ENCODE results near the gene CIC.

The CIC gene

GRCh38 chr19:42242069-42242511 is 27.0 kb upstream of the CIC start:
- no peak for FAIRE-seq
- no peak for TF ChIP-seq SPI1 (IDR thresholded peaks at IDR 0.05; ENCODE audit: low read depth, low read length)
- TF ChIP-seq POU2F2 (IDR thresholded peaks at IDR 0.05; ENCODE audit: low read depth, low read length), result no peak
- TF ChIP-seq TAF1 (IDR thresholded peaks at IDR 0.05; ENCODE audit: low read depth, low read length), result no peak
- no peak for TF ChIP-seq PAX5 (IDR thresholded peaks at IDR 0.05; ENCODE audit: insufficient read depth, low read length, severe bottlenecking)
- no peak for TF ChIP-seq POLR2A (IDR thresholded peaks at IDR 0.05; ENCODE audit: low read depth, low read length)
- no peak for TF ChIP-seq POLR2AphosphoS5 (IDR thresholded peaks at IDR 0.05; ENCODE audit: low read depth, low read length)
- DNase-seq (ENCODE audit: insufficient read length, low spot score), result no peak

GRCh38 chr19:42242512-42243409 is 26.3 kb upstream of the CIC start, which contains the start of gene GSK3A:
GSK3A (minus strand) TSS chr19:42242602; CDS start chr19:42242465, 137 bp downstream.
- DNase-seq (ENCODE audit: insufficient read length, low spot score) (peak; percentile 86), FAIRE-seq (peak; percentile 98)
- TF ChIP-seq POLR2AphosphoS5 (IDR thresholded peaks at IDR 0.05; ENCODE audit: low read depth, low read length), result peak; percentile 82
- peak; percentile 53 for TF ChIP-seq POU2F2 (IDR thresholded peaks at IDR 0.05; ENCODE audit: low read depth, low read length)
- TF ChIP-seq SPI1 (IDR thresholded peaks at IDR 0.05; ENCODE audit: low read depth, low read length), result peak; percentile 36; the same call in 1 of the 2 replicates
- TF ChIP-seq PAX5 (IDR thresholded peaks at IDR 0.05; ENCODE audit: insufficient read depth, low read length, severe bottlenecking), result no peak
- TF ChIP-seq POLR2A (IDR thresholded peaks at IDR 0.05; ENCODE audit: low read depth, low read length), result peak; percentile 83
- TF ChIP-seq TAF1 (IDR thresholded peaks at IDR 0.05; ENCODE audit: low read depth, low read length), result peak; percentile 66; the same call in 1 of the 2 replicates

- DNase-seq (ENCODE audit: insufficient read length, low spot score) (peak; percentile 80), FAIRE-seq (peak; percentile 97)
- TF ChIP-seq SPI1 (IDR thresholded peaks at IDR 0.05; ENCODE audit: low read depth, low read length), result peak; percentile 66
- TF ChIP-seq TAF1 (IDR thresholded peaks at IDR 0.05; ENCODE audit: low read depth, low read length), result no peak
- no peak for TF ChIP-seq POU2F2 (IDR thresholded peaks at IDR 0.05; ENCODE audit: low read depth, low read length)
Observed at GRCh38 chr19:42244347-42245220, 24.5 kb upstream of the CIC start.

GRCh38 chr19:42245231-42245630 is 23.8 kb upstream of the CIC start:
- peak; percentile 47 for FAIRE-seq
- TF ChIP-seq SPI1 (IDR thresholded peaks at IDR 0.05; ENCODE audit: low read depth, low read length) (no peak), TAF1 (IDR thresholded peaks at IDR 0.05; ENCODE audit: low read depth, low read length) (no peak), POLR2A (IDR thresholded peaks at IDR 0.05; ENCODE audit: low read depth, low read length) (no peak), POLR2AphosphoS5 (IDR thresholded peaks at IDR 0.05; ENCODE audit: low read depth, low read length) (no peak), POU2F2 (IDR thresholded peaks at IDR 0.05; ENCODE audit: low read depth, low read length) (no peak)
- no peak for DNase-seq (ENCODE audit: insufficient read length, low spot score)

DNA sequence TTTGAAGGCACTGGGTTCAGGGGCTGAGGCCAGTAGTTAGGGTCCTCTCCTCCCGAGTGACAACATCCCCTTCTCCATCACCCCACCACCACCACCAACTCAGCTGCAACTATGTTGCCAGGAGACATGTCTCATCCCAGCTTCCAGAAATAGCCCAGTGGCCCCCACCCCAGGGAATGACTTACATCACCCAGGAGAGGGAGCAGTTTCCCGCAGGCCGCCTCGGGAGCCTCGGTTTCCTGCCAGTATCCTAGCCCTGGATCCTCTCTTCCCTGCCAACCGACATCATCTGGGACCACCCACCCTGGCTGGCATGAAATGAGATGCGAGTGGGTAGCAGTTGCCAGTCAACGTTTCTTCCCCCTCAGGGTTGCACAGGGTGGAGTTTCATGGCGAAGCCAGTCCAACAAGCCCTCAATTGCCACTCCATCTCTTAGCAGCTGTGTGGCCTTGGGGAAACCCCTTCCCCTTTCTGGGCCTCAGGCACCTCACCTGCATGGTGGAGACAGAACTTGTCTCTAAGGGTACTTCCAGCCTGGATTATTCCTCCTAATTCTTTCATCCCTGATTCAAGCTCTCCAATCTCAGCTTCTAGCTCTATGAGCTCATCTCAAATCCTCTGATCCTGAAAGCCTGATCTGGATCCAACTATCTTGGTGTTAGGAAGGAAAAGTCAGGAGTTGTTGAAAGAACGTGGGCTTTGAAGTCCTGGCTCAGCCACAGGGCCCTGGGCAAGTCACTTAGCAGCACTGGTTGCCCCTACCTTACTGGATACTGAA is 22.7 kb upstream of the CIC start:
- TF ChIP-seq POU2F2 (IDR thresholded peaks at IDR 0.05; ENCODE audit: low read depth, low read length), result no peak
- TF ChIP-seq POLR2AphosphoS5 (IDR thresholded peaks at IDR 0.05; ENCODE audit: low read depth, low read length), result peak; percentile 44; the same call in 1 of the 2 replicates
- TF ChIP-seq POLR2A (IDR thresholded peaks at IDR 0.05; ENCODE audit: low read depth, low read length), result peak; percentile 19; the same call in 1 of the 2 replicates
- FAIRE-seq (peak; percentile 40), DNase-seq (ENCODE audit: insufficient read length, low spot score) (no peak)

GRCh38 chr19:42246922-42247639 is 22.0 kb upstream of the CIC start:
- FAIRE-seq, result no peak
- TF ChIP-seq TAF1 (IDR thresholded peaks at IDR 0.05; ENCODE audit: low read depth, low read length) (no peak), SPI1 (IDR thresholded peaks at IDR 0.05; ENCODE audit: low read depth, low read length) (no peak), POU2F2 (IDR thresholded peaks at IDR 0.05; ENCODE audit: low read depth, low read length) (no peak), PAX5 (IDR thresholded peaks at IDR 0.05; ENCODE audit: insufficient read depth, low read length, severe bottlenecking) (no peak), POLR2A (IDR thresholded peaks at IDR 0.05; ENCODE audit: low read depth, low read length) (no peak), POLR2AphosphoS5 (IDR thresholded peaks at IDR 0.05; ENCODE audit: low read depth, low read length) (no peak)

DNA sequence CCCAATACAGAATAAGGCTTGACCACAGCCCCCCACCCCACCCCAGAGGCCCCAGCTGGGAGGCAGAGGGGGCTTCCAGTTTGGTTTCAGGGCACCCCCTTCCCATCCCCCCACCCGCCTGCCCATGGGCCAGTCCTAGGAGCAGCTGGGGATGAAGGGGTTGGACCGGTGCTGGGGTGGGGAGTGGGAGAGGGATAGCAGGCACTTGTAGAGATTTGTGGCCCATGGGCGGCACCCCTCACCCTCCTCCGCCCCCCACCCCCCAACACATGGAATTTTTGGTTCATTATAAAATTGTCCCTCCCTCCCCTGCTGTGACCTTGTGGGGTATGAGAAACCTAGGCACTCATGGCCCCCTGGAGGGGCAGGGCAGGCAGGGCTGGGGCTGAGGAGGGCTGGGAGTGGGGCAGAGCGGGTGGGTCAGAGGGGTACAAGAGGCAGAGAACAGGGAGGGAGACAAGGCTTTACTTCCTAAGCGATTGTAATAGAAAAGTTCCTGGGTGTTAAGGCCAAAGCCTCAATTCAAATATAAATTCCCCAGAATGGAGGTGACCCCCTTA is 21.3 kb upstream of the CIC start:
- FAIRE-seq (no peak), DNase-seq (ENCODE audit: insufficient read length, low spot score) (no peak)
- TF ChIP-seq PAX5 (IDR thresholded peaks at IDR 0.05; ENCODE audit: insufficient read depth, low read length, severe bottlenecking) (no peak), TAF1 (IDR thresholded peaks at IDR 0.05; ENCODE audit: low read depth, low read length) (no peak), POU2F2 (IDR thresholded peaks at IDR 0.05; ENCODE audit: low read depth, low read length) (no peak), POLR2AphosphoS5 (IDR thresholded peaks at IDR 0.05; ENCODE audit: low read depth, low read length) (no peak), POLR2A (IDR thresholded peaks at IDR 0.05; ENCODE audit: low read depth, low read length) (no peak), SPI1 (IDR thresholded peaks at IDR 0.05; ENCODE audit: low read depth, low read length) (no peak)

More at GRCh38 chr19:42246922-42247639, 22.0 kb upstream of the CIC start:
- DNase-seq (ENCODE audit: insufficient read length, low spot score), result no peak
